Keratinocyte (primary cell): ENCODE measurements around the gene SCFD2. TPM values are rescaled to one million over a fixed set of nuclear protein-coding genes. Genes with fewer than 3 reads are reported as not detected.
A peak's percentile ranks its signal among the peaks of the same experiment; 100 is the strongest.

Source experiments
- DNase-seq: peaks from one replicate; pipeline ENCODE4 v3.0.0-alpha.2; 2011; ENCODE audit warnings: low read depth, missing footprints, low spot score
- FAIRE-seq: peaks from 2 replicates; lab custom pipeline; 2011; peaks lifted over from hg19 to GRCh38; lab: Jason Lieb, UNC
- H2AFZ ChIP-seq: 2 replicates; pipeline ENCODE4 v1.6.0; 2012; ENCODE audit warnings: low read length, control low read depth, inconsistent platforms; ENCODE audit not compliant: control insufficient read depth
- H3K27ac ChIP-seq: 2 replicates; pipeline ENCODE4 v1.5.1; 2011; ENCODE audit warnings: low read length; ENCODE audit not compliant: control insufficient read depth, insufficient read depth
- H3K27me3 ChIP-seq: 3 replicates; pipeline ENCODE4 v1.6.0; 2011; ENCODE audit warnings: low read length; ENCODE audit not compliant: control insufficient read depth, insufficient read depth; ENCODE audit errors: extremely low read depth
- H3K36me3 ChIP-seq, 2 experiments: 2 replicates in 1 of 2; 3 replicates in 1 of 2; pipeline ENCODE4 v1.5.1; 2011; ENCODE audit warnings: low read length in 2 of 2, mild to moderate bottlenecking in 1 of 2; ENCODE audit not compliant: control insufficient read depth in 2 of 2, insufficient read depth in 2 of 2; ENCODE audit errors: extremely low read depth in 1 of 2
- H3K4me1 ChIP-seq: 3 replicates; pipeline ENCODE4 v1.5.1; 2011; ENCODE audit warnings: low read length; ENCODE audit not compliant: control insufficient read depth, insufficient read depth; ENCODE audit errors: extremely low read depth
- H3K4me2 ChIP-seq: 3 replicates; pipeline ENCODE4 v1.6.0; 2011; ENCODE audit warnings: low read depth, low read length; ENCODE audit not compliant: control insufficient read depth, insufficient read depth; ENCODE audit errors: extremely low read depth
- H3K4me3 ChIP-seq, 3 experiments: fragments of 200-600 bp in 1 of 3; sonication (generic) in 1 of 3; 2 replicates in 2 of 3; 3 replicates in 1 of 3; pipeline ENCODE4 v1.5.1; 2011 to 2016; ENCODE audit warnings: low read length in 3 of 3, mild to moderate bottlenecking in 3 of 3, control low read depth in 2 of 3, inconsistent platforms in 1 of 3, low read depth in 1 of 3, mixed read lengths in 1 of 3, mixed run types in 1 of 3, moderate library complexity in 1 of 3; ENCODE audit not compliant: control insufficient read depth in 2 of 3, insufficient read depth in 2 of 3; ENCODE audit errors: extremely low read depth in 1 of 3
- H3K79me2 ChIP-seq: 2 replicates; pipeline ENCODE4 v1.6.0; 2012; ENCODE audit warnings: low read length; ENCODE audit not compliant: control insufficient read depth, insufficient read depth
- H3K9ac ChIP-seq: 3 replicates; pipeline ENCODE4 v1.6.0; 2011; ENCODE audit warnings: low read length; ENCODE audit not compliant: control insufficient read depth, insufficient read depth; ENCODE audit errors: extremely low read depth
- H3K9me1 ChIP-seq: 3 replicates; pipeline ENCODE4 v1.6.0; 2011; ENCODE audit warnings: low read length; ENCODE audit not compliant: control insufficient read depth, insufficient read depth; ENCODE audit errors: extremely low read depth
- H3K9me3 ChIP-seq: 2 replicates; pipeline ENCODE4 v1.5.1; 2012; ENCODE audit warnings: low read depth, low read length; ENCODE audit not compliant: control insufficient read depth
- H4K20me1 ChIP-seq: 3 replicates; pipeline ENCODE4 v1.6.0; 2011; ENCODE audit warnings: low read length; ENCODE audit not compliant: control insufficient read depth, insufficient read depth; ENCODE audit errors: extremely low read depth
- EZH2 ChIP-seq: IDR thresholded peaks from one replicate; pipeline ENCODE4 v1.6.1; 2012; ENCODE audit warnings: inconsistent platforms, mild to moderate bottlenecking, low read length, moderate library complexity
- dilution Hi-C: fragments of 300-500 bp; cut with MboI; formaldehyde crosslinking; loops from one replicate; pipeline ENCODE4 v1.7.0; 2020; ENCODE audit warnings: low sequenced_read_pairs; ENCODE audit not compliant: extremely low pct_ligation_motif_present
- polyA plus RNA-seq, 5 experiments: library from polyadenylated mRNA; depleted of rRNA in 3 of 5; stranded (reverse) in 3 of 5; stranded (forward) in 1 of 5; unstranded in 1 of 5; fragments of >200 nt; gene quantifications; 1 replicate in 1 of 5; 2 replicates in 3 of 5; 3 replicates in 1 of 5; pipeline versions ENCODE4 v1.2.1 to v1.2.3, GENCODE V29; 2011 to 2012; ENCODE audit warnings: missing spikeins in 2 of 5, low read depth in 1 of 5, low replicate concordance in 1 of 5
- TF ChIP-seq, protein P1 (sequence below), 3 experiments: IDR thresholded peaks in 1 of 3; conservative IDR thresholded peaks in 1 of 3; optimal IDR thresholded peaks in 1 of 3; 2 replicates in 2 of 3; 3 replicates in 1 of 3; pipeline versions ENCODE3 to v1.5.1; 2011; ENCODE audit warnings: low read length in 3 of 3, mild to moderate bottlenecking in 3 of 3, moderate library complexity in 2 of 3, control low read depth in 1 of 3, inconsistent platforms in 1 of 3; ENCODE audit not compliant: insufficient read depth in 2 of 3; ENCODE audit errors: extremely low read depth in 1 of 3

Gene SCFD2
- polyA plus RNA-seq, 1 donor (not counting 4 experiments of a cell fraction or from before 2014, with no cell fraction given), result 13.9 TPM

GRCh38 chr4:53377319-53378170 lies 11.7 kb upstream of the SCFD2 start, which contains the start of gene FIP1L1:
Gene FIP1L1 (plus strand): TSS chr4:53377641. CDS start chr4:53377839, 198 bp downstream.
- dilution Hi-C loops, result no loop called here
- peaks cover 13% of the 10 kb centered on the region for H3K4me1 ChIP-seq
- H3K4me3 ChIP-seq, result peak within 1 kb of the TSS; percentile 74 to 99 (median 84)
- no peaks in the 10 kb centered on the region for H3K9me3 ChIP-seq
- peak within 1 kb of the TSS; percentile 95 for H2AFZ ChIP-seq
- H3K27me3 ChIP-seq, result no peaks in the 10 kb centered on the region
- H3K4me2 ChIP-seq, result peak within 1 kb of the TSS; percentile 98
- FAIRE-seq (peak; percentile 84), DNase-seq (peak; percentile 73)
- H3K9me1 ChIP-seq, result no peaks in the 10 kb centered on the region
- H3K36me3 ChIP-seq, result peaks cover 0 to 11% of the 10 kb centered on the region in 2 experiments
- TF ChIP-seq, protein P1, sequence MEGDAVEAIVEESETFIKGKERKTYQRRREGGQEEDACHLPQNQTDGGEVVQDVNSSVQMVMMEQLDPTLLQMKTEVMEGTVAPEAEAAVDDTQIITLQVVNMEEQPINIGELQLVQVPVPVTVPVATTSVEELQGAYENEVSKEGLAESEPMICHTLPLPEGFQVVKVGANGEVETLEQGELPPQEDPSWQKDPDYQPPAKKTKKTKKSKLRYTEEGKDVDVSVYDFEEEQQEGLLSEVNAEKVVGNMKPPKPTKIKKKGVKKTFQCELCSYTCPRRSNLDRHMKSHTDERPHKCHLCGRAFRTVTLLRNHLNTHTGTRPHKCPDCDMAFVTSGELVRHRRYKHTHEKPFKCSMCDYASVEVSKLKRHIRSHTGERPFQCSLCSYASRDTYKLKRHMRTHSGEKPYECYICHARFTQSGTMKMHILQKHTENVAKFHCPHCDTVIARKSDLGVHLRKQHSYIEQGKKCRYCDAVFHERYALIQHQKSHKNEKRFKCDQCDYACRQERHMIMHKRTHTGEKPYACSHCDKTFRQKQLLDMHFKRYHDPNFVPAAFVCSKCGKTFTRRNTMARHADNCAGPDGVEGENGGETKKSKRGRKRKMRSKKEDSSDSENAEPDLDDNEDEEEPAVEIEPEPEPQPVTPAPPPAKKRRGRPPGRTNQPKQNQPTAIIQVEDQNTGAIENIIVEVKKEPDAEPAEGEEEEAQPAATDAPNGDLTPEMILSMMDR (optimal IDR thresholded peaks at IDR 0.05 in 1 of 3, IDR thresholded peaks at IDR 0.05 in 1 of 3, conservative IDR thresholded peaks at IDR 0.05 in 1 of 3; ENCODE audit: extremely low read depth in 1 of 3, insufficient read depth in 2 of 3, low read length in 3 of 3), result no peak
- no peak for TF ChIP-seq EZH2
- H3K9ac ChIP-seq, result peak within 1 kb of the TSS; percentile 91
- peak within 1 kb of the TSS; percentile 82 for H3K27ac ChIP-seq
- no peaks in the 10 kb centered on the region for H4K20me1 ChIP-seq
- H3K79me2 ChIP-seq, result peaks cover 49% of the 10 kb centered on the region

GRCh38 chr4:53376900-53377299 lies 11.0 kb upstream of the SCFD2 start:
- H3K79me2 ChIP-seq, result peaks cover 43% of the 10 kb centered on the region
- TF ChIP-seq, protein P1 (optimal IDR thresholded peaks at IDR 0.05 in 1 of 3, IDR thresholded peaks at IDR 0.05 in 1 of 3, conservative IDR thresholded peaks at IDR 0.05 in 1 of 3; ENCODE audit: extremely low read depth in 1 of 3, insufficient read depth in 2 of 3, low read length in 3 of 3), result no peak
- TF ChIP-seq EZH2, result no peak
- no peaks in the 10 kb centered on the region for H3K9me1 ChIP-seq
- DNase-seq (no peak), FAIRE-seq (no peak)
- H3K27ac ChIP-seq, result no peak overlapping the region
- peak overlapping the region; percentile 17 for H3K4me2 ChIP-seq
- peaks cover 13% of the 10 kb centered on the region for H3K4me1 ChIP-seq
- H3K36me3 ChIP-seq, result peaks cover 0 to 6% of the 10 kb centered on the region in 2 experiments
- H3K9me3 ChIP-seq, result no peaks in the 10 kb centered on the region
- H4K20me1 ChIP-seq, result no peaks in the 10 kb centered on the region
- dilution Hi-C loops, result no loop called here
- no peaks in the 10 kb centered on the region for H3K27me3 ChIP-seq
- H3K9ac ChIP-seq, result no peak overlapping the region
- H2AFZ ChIP-seq, result peak overlapping the region; percentile 24
- H3K4me3 ChIP-seq, result peak overlapping the region; percentile 74 to 99 (median 84)
